HEK293T (cell line): ENCODE data around the gene BCAR1.
"Not testable (repeated sequence)": the region's sequence is repeated elsewhere in the genome, so short reads cannot be mapped to it uniquely, and the experiment has no call there.

ENCODE experiments used
- CTCF ChIA-PET: fragments of 350-600 bp; formaldehyde crosslinking; extraction: SDS; loops from one replicate; lab custom pipeline; 2021; ENCODE audit warnings: antibody characterized with exemption, inconsistent platforms; lab: Yijun Ruan, JAX
- POLR2A ChIA-PET: fragments of 350-600 bp; formaldehyde crosslinking; extraction: SDS; loops from one replicate; lab custom pipeline; 2020; ENCODE audit warnings: antibody characterized with exemption, inconsistent platforms; lab: Yijun Ruan, JAX
- DNase-seq: peaks from one replicate; pipeline ENCODE4 v3.0.0; 2012; ENCODE audit warnings: mixed read lengths; ENCODE audit errors: extremely low spot score
- ARNT ChIP-seq: fragments of 450-650 bp; IDR thresholded peaks from 2 replicates; pipeline ENCODE4 v1.6.1; 2017; ENCODE audit warnings: mild to moderate bottlenecking
- BHLHE40 ChIP-seq: fragments of 450-650 bp; IDR thresholded peaks from 2 replicates; pipeline ENCODE4 v1.6.1; 2016; ENCODE audit warnings: mild to moderate bottlenecking, moderate library complexity, borderline replicate concordance
- CTBP1 ChIP-seq: fragments of 450-650 bp; IDR thresholded peaks from 2 replicates; pipeline ENCODE4 v1.6.1; 2016; ENCODE audit warnings: borderline replicate concordance
- ELF4 ChIP-seq: fragments of 450-650 bp; IDR thresholded peaks from 2 replicates; pipeline ENCODE4 v1.6.1; 2017; ENCODE audit warnings: antibody characterized with exemption
- FOXA1 ChIP-seq: fragments of 450-650 bp; IDR thresholded peaks from 2 replicates; pipeline ENCODE4 v1.6.1; 2016; ENCODE audit warnings: mild to moderate bottlenecking
- FOXK2 ChIP-seq: fragments of 450-650 bp; IDR thresholded peaks from 2 replicates; pipeline ENCODE4 v1.6.1; 2016; ENCODE audit warnings: mild to moderate bottlenecking
- FOXM1 ChIP-seq: fragments of 450-650 bp; IDR thresholded peaks from 2 replicates; pipeline ENCODE4 v1.6.1; 2017; ENCODE audit warnings: mild to moderate bottlenecking, borderline replicate concordance
- HDGF ChIP-seq: fragments of 450-650 bp; IDR thresholded peaks from 2 replicates; pipeline ENCODE4 v1.6.1; 2017; ENCODE audit warnings: antibody characterized with exemption, borderline replicate concordance
- L3MBTL2 ChIP-seq: fragments of 450-650 bp; conservative IDR thresholded peaks from 2 replicates; pipeline ENCODE4 v1.6.1; 2016; ENCODE audit warnings: mild to moderate bottlenecking
- LEF1 ChIP-seq: fragments of 450-650 bp; IDR thresholded peaks from 2 replicates; pipeline ENCODE4 v1.6.1; 2017; ENCODE audit warnings: mild to moderate bottlenecking, borderline replicate concordance
- NFRKB ChIP-seq: fragments of 450-650 bp; IDR thresholded peaks from 2 replicates; pipeline ENCODE4 v1.6.1; 2016; ENCODE audit warnings: mild to moderate bottlenecking, moderate library complexity
- PKNOX1 ChIP-seq: fragments of 450-650 bp; IDR thresholded peaks from 2 replicates; pipeline ENCODE4 v1.6.1; 2016
- SP1 ChIP-seq: fragments of 450-650 bp; IDR thresholded peaks from 2 replicates; pipeline ENCODE4 v1.6.1; 2017
- SUZ12 ChIP-seq: fragments of 450-650 bp; IDR thresholded peaks from 2 replicates; pipeline ENCODE4 v1.6.1; 2016; ENCODE audit warnings: mild to moderate bottlenecking
- TARDBP ChIP-seq: fragments of 450-650 bp; IDR thresholded peaks from 2 replicates; pipeline ENCODE4 v1.6.1; 2016
- ZNF384 ChIP-seq: fragments of 450-650 bp; IDR thresholded peaks from 2 replicates; pipeline ENCODE4 v1.6.1; 2016

BCAR1 gene

GRCh38 chr16:75225678-75226515 lies 25.5 kb downstream of the BCAR1 start:
- ChIA-PET CTCF (no interaction called here), POLR2A (no interaction called here)
- TF ChIP-seq TARDBP: no peak
- TF ChIP-seq FOXM1: no peak
- no peak for TF ChIP-seq CTBP1
- TF ChIP-seq SP1: no peak
- TF ChIP-seq SUZ12: no peak
- no peak for TF ChIP-seq FOXA1
- TF ChIP-seq ZNF384: no peak
- TF ChIP-seq HDGF: no peak
- TF ChIP-seq PKNOX1: no peak
- TF ChIP-seq FOXK2: no peak
- no peak for DNase-seq

GRCh38 chr16:75225092-75225491 lies 26.3 kb downstream of the BCAR1 start:
- POLR2A ChIA-PET: no interaction called here
- CTCF ChIA-PET: no interaction called here
- DNase-seq: no peak
- TF ChIP-seq FOXM1 (no peak), BHLHE40 (no peak), CTBP1 (no peak), TARDBP (no peak), ELF4 (no peak), LEF1 (no peak), HDGF (no peak), ARNT (no peak), SP1 (no peak)

GRCh38 chr16:75224306-75225082 lies 26.9 kb downstream of the BCAR1 start:
- TF ChIP-seq CTBP1 (no peak), L3MBTL2 (no peak), NFRKB (no peak), FOXK2 (no peak), BHLHE40 (no peak), FOXM1 (no peak), HDGF (no peak), ELF4 (no peak), LEF1 (no peak), FOXA1 (no peak), ZNF384 (no peak), SUZ12 (no peak), SP1 (no peak), PKNOX1 (no peak), ARNT (no peak), TARDBP (no peak)
- POLR2A ChIA-PET: no interaction called here

GRCh38 chr16:75223129-75223528 lies 28.3 kb downstream of the BCAR1 start:
- POLR2A ChIA-PET, DNase-seq, CTCF ChIA-PET: not testable (repeated sequence)

More at GRCh38 chr16:75224306-75225082, 26.9 kb downstream of the BCAR1 start:
- CTCF ChIA-PET: no interaction called here
- DNase-seq: no peak

- TF ChIP-seq HDGF (no peak), FOXK2 (no peak), CTBP1 (no peak), BHLHE40 (no peak), PKNOX1 (no peak), ARNT (no peak), L3MBTL2 (no peak), FOXA1 (no peak), FOXM1 (no peak), ELF4 (no peak), SUZ12 (no peak)
- ChIA-PET POLR2A (no interaction called here), CTCF (no interaction called here)
- DNase-seq: no peak
These were observed 29.1 kb downstream of the BCAR1 start for GRCh38 chr16:75222271-75222783.

GRCh38 chr16:75219838-75220237 lies 31.6 kb downstream of the BCAR1 start:
- TF ChIP-seq LEF1 (no peak), BHLHE40 (no peak), CTBP1 (no peak), L3MBTL2 (no peak), NFRKB (no peak), HDGF (no peak), SUZ12 (no peak), ZNF384 (no peak), SP1 (no peak)
- ChIA-PET POLR2A (no interaction called here), CTCF (no interaction called here)
- DNase-seq: no peak
